ENCODE results near the gene PPP2R2C. TPM values are rescaled to one million over a fixed set of nuclear protein-coding genes. Genes with fewer than 3 reads are reported as not detected.

Gene PPP2R2C
- total RNA-seq, 1 donor from 2014 or later = 0.13 TPM

DNA sequence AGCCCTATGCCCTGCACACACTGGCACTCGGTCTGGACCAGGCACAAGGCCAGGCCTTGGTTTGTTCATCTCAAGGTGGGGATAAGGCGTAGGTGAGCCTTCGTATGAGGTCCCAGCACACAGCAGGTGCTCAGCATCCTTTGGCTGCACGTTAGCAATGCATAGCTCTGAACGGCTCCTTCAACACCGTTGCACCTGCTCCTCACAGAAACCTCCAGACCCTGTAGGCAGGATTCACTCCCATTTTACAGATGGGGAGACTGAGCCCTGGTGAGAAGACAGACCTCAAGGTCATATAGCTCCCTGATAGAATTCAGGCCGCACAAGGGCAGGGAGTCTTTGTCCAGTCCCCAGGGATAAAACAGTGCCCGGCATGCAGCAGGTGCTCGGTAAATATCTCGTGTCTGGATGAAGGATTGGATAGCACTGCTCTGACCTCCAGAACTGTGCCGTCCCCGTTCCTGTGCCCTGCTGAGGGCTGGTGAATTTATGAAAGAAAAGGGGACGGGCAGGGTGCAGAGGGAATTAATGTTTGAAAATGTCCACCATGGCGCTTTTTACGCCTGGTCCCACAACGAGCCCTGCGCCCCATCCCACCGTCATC, 2.4 kb downstream of the PPP2R2C start:
- ATAC-seq (no peak), DNase-seq (ENCODE audit: low spot score) (peak; percentile 35)

GRCh38 chr4:6469144-6469543, 3.3 kb downstream of the PPP2R2C start:
- no peak for DNase-seq (ENCODE audit: low spot score)
- no peak for ATAC-seq

DNA sequence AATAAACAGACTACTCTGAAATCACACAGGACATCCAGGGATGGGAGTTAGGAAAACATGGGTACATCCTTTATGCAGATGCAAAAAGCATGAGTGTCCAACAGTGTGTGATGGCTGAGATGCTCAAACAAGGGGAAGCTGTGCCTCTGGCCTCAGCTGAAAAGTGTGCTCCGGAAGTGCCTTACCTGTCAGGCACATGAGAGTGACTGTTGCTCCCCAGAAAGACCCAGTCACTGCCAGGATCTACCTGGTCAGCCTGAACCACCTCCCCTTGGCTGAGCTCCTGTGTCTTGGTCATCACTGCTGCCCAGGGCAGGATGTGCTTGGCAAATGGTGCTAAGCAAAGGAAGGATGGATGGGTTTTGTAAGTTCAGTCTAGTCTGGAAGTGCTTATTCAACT, 4.0 kb downstream of the PPP2R2C start:
- ATAC-seq (no peak), DNase-seq (ENCODE audit: low spot score) (peak; percentile 18)

GRCh38 chr4:6467600-6467999, 4.8 kb downstream of the PPP2R2C start:
- DNase-seq (ENCODE audit: low spot score) (peak; percentile 15), ATAC-seq (no peak)

DNA sequence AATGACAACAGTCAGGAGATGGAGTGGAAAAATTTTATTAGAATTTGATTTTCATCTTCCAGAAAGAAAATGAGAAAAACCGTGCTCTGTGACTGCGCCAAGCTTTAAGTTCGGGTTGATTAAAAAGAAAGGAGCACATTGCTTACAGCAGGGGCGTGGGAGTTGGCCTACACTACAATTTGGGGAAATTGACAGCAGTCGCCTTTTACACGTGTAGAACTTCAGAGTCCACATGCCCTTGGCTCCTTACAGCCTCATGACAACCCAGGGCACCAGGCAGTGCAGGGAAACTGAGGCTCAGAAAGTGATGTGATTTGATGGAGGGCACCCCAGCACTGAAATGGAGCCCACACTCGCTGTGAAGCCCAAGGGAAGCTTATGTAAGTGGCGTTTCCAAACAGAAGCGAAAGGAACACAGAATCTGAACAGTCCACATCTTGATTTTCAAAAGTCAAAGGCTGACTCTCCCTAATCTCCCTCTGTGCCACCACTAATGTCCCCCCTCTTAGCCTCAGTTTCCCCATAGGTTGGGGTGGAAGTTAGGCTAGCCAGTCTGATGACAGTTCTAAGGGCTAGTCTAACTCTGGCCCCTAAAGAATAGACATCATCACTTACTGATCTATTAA, 5.5 kb downstream of the PPP2R2C start:
- peak; percentile 14 for DNase-seq (ENCODE audit: low spot score)
- no peak for ATAC-seq

DNA sequence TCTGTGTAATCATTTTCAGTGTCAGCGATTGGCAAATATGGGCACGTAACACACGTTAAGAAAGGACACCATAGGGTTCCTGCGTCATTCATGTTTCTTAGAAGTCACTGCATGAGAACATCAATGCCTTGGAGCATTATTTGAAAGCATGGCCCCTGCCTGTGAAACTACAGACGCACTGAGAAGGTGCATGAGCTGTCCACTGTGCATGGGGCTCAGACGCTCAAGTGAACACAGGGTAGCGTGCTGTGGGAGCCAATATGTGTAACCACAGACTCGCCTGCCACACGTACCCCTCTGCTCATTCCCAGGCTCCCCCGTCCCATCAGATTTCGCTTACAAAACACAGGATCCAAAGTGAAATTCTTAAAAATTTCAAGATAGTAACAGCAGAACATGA, 6.5 kb downstream of the PPP2R2C start:
- ATAC-seq = no peak
- DNase-seq (ENCODE audit: low spot score) = peak; percentile 21

GRCh38 chr4:6464842-6465588, 7.4 kb downstream of the PPP2R2C start:
- ATAC-seq = no peak
- no peak for DNase-seq (ENCODE audit: low spot score)

- ATAC-seq = no peak
- peak; percentile 23 for DNase-seq (ENCODE audit: low spot score)
These were observed 8.8 kb downstream of the PPP2R2C start for GRCh38 chr4:6463311-6464289.

- no peak for ATAC-seq
- peak; percentile 24 for DNase-seq (ENCODE audit: low spot score)
These were observed 10.9 kb downstream of the PPP2R2C start for GRCh38 chr4:6461301-6462165.

- ATAC-seq (no peak), DNase-seq (ENCODE audit: low spot score) (no peak)
These were observed 11.5 kb downstream of the PPP2R2C start for GRCh38 chr4:6460876-6461275.

DNA sequence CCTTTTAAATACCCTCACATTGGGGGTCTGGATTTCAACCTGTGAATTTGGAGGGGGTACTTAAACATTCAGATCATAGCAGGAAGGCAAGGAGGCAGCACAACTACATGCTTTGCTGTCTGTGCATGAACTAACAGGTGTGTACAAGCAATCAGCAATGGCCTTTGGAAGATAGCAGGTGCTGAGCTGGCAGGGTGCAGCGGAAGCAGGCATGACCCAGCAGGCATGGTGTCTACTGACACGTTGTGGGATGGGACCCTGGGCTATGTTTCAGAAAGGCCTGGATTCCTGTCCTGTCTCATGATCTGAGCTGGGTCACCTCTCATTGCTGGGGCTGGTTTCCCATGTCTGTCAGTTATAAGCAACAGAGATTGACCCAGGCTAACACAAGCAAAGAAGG, 13.9 kb downstream of the PPP2R2C start:
- ATAC-seq = no peak
- DNase-seq (ENCODE audit: low spot score) = no peak

DNA sequence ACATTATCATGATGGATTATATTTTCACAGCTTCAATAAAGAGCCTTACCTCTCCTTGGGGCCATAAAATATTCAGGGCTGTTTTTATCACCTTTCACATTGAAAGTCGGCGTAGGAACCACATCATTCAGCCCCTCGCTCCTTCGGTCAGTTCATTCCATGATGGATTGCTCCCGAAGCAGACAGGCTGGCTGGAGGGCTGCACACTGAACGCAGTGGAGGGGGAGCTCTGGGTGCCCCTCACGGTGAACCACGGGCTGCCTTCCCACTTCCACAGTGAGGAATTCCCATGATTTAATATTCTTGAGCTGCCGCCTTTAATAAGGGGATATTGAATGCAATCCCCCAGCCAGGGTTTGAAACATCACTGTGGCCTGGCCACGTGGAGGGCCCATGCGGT, 16.0 kb downstream of the PPP2R2C start:
- ATAC-seq (no peak), DNase-seq (ENCODE audit: low spot score) (no peak)

GRCh38 chr4:6454112-6454910, 18.1 kb downstream of the PPP2R2C start:
- no peak for DNase-seq (ENCODE audit: low spot score)
- no peak for ATAC-seq

DNA sequence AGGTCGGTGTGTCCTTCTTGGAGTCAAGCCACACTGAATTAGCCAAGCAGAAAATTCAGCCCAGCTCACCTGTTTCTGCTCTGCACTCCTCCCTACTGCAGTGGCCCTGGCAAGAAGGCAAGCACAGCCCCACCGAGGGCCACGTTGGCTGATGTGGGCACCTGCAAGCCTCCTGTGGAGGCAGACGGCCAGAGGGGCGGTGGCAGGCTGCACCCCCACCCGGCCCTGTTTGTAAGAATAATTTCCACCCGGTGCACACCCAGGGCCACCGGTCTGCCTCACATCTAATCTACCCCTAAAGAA, 18.8 kb downstream of the PPP2R2C start:
- DNase-seq (ENCODE audit: low spot score) = no peak
- ATAC-seq = no peak

GRCh38 chr4:6452897-6453687, 19.3 kb downstream of the PPP2R2C start:
- DNase-seq (ENCODE audit: low spot score) = no peak
- no peak for ATAC-seq

DNA sequence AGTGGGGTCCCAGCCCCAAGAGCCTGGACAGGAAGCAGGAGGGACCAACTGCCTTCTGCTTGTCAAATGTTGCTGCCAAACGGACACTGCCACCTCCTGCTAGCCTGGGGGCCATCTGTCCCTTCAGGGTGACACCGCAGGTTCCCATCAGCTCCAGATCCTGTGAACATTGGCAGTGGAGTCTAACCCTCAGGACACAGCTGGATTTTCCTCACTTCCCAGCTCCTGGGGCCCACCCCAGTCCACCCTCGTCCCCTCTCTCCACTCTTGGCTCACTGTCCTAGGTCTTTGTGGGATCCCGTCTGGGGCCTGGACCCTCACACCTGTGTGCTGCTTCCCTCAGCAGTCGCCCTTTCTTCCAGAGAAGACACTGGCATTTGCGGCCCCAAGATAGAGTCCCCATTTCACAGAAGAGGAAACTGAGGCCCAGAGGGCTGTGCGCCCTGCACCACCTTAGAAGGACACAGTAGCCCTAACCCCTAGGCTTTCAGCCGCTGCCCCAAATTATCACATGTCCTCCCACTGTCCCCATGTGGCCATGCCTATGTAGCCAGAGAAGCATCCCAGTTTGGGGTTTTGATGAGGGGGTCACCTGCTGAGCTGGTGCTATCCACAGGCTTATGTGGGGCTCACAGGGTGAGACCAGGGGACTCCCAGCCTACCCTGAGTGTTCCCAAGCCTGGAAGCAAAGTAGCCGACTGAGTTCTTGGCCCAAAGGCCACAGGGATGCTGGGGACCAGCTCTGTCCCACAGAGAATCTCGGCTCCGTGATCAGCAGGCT, 20.1 kb downstream of the PPP2R2C start:
- no peak for ATAC-seq

GRCh38 chr4:6451309-6451708, 21.1 kb downstream of the PPP2R2C start:
- no peak for DNase-seq (ENCODE audit: low spot score)
- ATAC-seq = no peak

More for the DNA sequence above, 20.1 kb downstream of the PPP2R2C start:
- DNase-seq (ENCODE audit: low spot score) = no peak

DNA sequence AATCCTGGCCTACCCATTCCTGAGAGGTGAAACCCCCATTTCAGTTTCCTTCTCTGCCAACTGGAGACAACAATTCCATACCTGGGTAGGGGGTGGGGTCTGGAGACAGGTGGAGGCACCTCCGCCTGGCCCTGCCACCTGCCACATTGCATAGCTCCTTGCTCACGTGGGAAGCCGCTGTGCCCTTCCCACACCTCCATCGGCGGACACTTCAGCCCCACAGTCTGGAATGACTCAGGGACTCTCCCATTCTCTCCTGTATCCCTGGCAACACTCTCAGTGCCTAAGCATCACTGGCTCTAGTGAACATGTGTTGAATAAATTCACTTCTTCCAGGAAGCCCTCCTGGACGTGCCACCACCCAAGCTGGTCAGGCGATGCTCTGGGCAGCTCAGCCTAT, 21.7 kb downstream of the PPP2R2C start:
- ATAC-seq (no peak), DNase-seq (ENCODE audit: low spot score) (no peak)
